H54 (cell line): ENCODE data around the gene BPIFA3.
A peak's percentile ranks its signal among the peaks of the same experiment; 100 is the strongest.

Experiments
- DNase-seq: peaks from one replicate; pipeline ENCODE4 v3.0.0; 2011; ENCODE audit warnings: low spot score, mixed read lengths; ENCODE audit not compliant: insufficient read length
- FAIRE-seq: peaks from 3 replicates; lab custom pipeline; 2011; peaks lifted over from hg19 to GRCh38; lab: Jason Lieb, UNC
- POLR2A ChIP-seq: IDR thresholded peaks from 2 replicates; pipeline ENCODE4 v1.6.1; 2011; ENCODE audit warnings: low read depth, mild to moderate bottlenecking, low read length

BPIFA3 gene

GRCh38 chr20:33262658-33263065, 45.5 kb downstream of the BPIFA3 start:
- FAIRE-seq = no peak
- peak; percentile 60 for DNase-seq
- no peak for TF ChIP-seq POLR2A

GRCh38 chr20:33263784-33264183, 46.6 kb downstream of the BPIFA3 start:
- DNase-seq (no peak), FAIRE-seq (no peak)
- no peak for TF ChIP-seq POLR2A

DNA sequence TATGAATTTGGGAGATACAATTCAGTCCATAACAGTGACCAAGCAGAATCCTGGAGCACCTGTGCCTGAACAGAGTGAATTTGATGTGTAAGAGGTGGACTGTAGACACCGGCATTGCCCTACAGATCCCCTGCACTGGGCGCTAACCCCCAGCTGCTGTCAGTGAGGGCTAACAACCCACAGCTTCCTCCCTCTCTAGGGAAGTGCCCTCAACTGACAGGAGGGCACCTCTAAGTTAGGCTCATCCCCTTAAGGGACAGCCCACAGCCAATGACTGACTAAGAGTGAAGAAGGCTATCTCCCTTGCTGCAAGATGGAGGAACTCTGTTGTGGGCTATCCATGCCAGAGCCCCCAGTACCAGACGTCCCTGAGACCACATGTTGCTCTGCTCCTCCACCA, 50.5 kb downstream of the BPIFA3 start:
- no peak for TF ChIP-seq POLR2A
- no peak for DNase-seq
- FAIRE-seq = no peak

DNA sequence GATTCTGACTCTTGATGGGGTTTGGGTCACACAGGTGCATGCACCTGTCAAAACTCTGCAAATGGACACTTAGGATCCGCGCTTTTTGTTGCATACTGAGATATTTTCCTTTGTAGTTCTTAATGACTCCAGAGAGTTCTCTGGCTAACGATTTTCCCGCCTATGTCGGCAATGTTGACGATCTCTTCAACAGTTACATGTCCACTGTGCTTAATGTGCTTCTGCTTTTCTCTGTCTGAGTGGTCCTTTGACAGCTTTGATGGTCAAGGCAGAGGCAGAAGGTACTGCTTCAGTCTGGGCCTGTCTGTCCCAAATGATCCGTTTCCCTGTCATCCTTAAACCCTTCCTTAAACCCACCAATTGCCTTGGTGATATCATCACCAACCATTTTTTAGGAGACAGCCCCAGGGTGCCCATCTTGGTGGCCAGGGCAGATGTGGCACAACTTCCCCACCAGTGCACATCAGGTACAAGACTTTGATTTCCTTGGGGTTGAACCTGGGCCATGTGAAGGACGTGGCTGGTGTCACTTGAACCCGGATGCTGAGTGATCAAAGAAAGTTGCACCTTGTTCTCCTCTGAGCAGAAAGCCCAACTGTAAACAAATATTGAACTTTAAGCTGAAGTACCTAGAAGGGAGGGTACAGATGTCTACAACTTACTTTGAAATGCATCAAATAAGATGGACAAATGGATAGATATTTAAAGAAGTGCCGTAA, 55.2 kb downstream of the BPIFA3 start:
- DNase-seq (no peak), FAIRE-seq (no peak)
- no peak for TF ChIP-seq POLR2A

- TF ChIP-seq POLR2A = no peak
- DNase-seq = no peak
- no peak for FAIRE-seq
Measured at GRCh38 chr20:33273117-33273851, 56.1 kb downstream of the BPIFA3 start.

- no peak for DNase-seq
- no peak for TF ChIP-seq POLR2A
- FAIRE-seq = no peak
Measured at GRCh38 chr20:33275215-33275614, 58.1 kb downstream of the BPIFA3 start.

DNA sequence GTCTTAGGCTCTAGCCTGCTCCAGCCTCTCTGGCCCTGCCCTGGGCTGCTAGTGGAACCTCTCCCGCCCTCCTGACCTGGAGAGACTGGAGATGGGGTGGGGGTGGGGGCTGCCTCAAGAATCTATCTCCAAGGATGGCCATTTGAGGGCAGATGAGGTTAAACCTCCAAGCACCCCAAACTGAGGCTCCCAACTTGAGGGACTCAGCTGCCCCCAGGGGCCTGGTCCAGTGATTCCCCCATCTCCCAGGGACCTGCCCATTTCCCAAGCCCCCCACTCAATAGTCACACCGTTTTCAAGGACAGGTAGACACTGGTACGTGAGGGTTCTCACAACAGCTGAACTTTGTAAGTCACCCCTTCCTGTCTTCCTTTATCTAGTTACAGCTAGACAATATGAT, 58.7 kb downstream of the BPIFA3 start:
- DNase-seq = no peak
- TF ChIP-seq POLR2A = no peak
- no peak for FAIRE-seq

- FAIRE-seq (no peak), DNase-seq (no peak)
- no peak for TF ChIP-seq POLR2A
Measured at GRCh38 chr20:33276303-33277113, 59.4 kb downstream of the BPIFA3 start.
